Sigmoid colon (tissue), 7 donors: ENCODE data around the gene ATG13. TPM values are rescaled to one million over a fixed set of nuclear protein-coding genes. Genes with fewer than 3 reads are reported as not detected.

ENCODE experiments used
- DNase-seq: peaks from one replicate; pipeline ENCODE4 v3.0.0-alpha.2; 2019
- H3K27ac ChIP-seq, 4 donors: fragments of 200-600 bp; sonication (generic); one replicate each; pipeline ENCODE4 v1.5.1; 2016 to 2019; ENCODE audit warnings: mild to moderate bottlenecking in 1 of 4
- H3K27me3 ChIP-seq, 3 donors: fragments of 200-600 bp; sonication (generic); one replicate each; pipeline ENCODE4 v1.5.1; 2019; ENCODE audit warnings: mild to moderate bottlenecking in 1 of 3
- H3K36me3 ChIP-seq, 4 donors: fragments of 200-600 bp; sonication (generic); one replicate each; pipeline ENCODE4 v1.5.1; 2016 to 2019
- H3K4me1 ChIP-seq, 4 donors: fragments of 200-600 bp; sonication (generic); one replicate each; pipeline ENCODE4 v1.5.1; 2017 to 2019
- H3K4me3 ChIP-seq, 4 donors: fragments of 200-600 bp; sonication (generic); one replicate each; pipeline ENCODE4 v1.5.1; 2017 to 2019; ENCODE audit warnings: mild to moderate bottlenecking in 2 of 4, moderate library complexity in 1 of 4
- H3K9me3 ChIP-seq, 4 donors: fragments of 200-600 bp in 3 of 4; sonication (generic) in 3 of 4; one replicate each; pipeline versions ENCODE4 v1.5.1 to v1.6.1; 2013 to 2019
- EP300 ChIP-seq, 4 donors: sonication (generic); formaldehyde crosslinking; IDR thresholded peaks; one replicate each; pipeline ENCODE4 v1.6.1; 2017; ENCODE audit warnings: antibody characterized with exemption in 4 of 4
- POLR2A ChIP-seq, 2 donors: fragments of 450-650 bp; IDR thresholded peaks; one replicate each; pipeline ENCODE4 v1.6.1; 2016; ENCODE audit warnings: antibody characterized with exemption in 2 of 2, mild to moderate bottlenecking in 2 of 2, moderate library complexity in 2 of 2
- POLR2AphosphoS5 ChIP-seq, 4 donors: sonication (generic); formaldehyde crosslinking; IDR thresholded peaks; one replicate each; pipeline ENCODE4 v1.6.1; 2017; ENCODE audit warnings: antibody characterized with exemption in 4 of 4
- WGBS, 2 donors: extraction: QIAGEN DNeasy Blood & Tissue Kit; methylation state at CpG; one replicate each; pipeline ENCODE4 v1.1.7; 2013; 5-methylcytosine and 5-hydroxymethylcytosine counted together
- intact Hi-C: fragments of 100-400 bp; cut with DNase I; formaldehyde crosslinking; loops from one replicate; pipeline ENCODE4 v1.15.1; 2023
- polyA plus RNA-seq, 3 donors: library from polyadenylated mRNA; stranded (reverse); fragments of 200-250 nt; gene quantifications; one replicate each; pipeline ENCODE4 v1.2.3, GENCODE V29; 2013
- total RNA-seq, 4 donors: library from RNA; depleted of rRNA; stranded (reverse); fragments of >200 nt; gene quantifications; one replicate each; pipeline ENCODE4 v1.1.0, GENCODE V29; 2016
- TF ChIP-seq, protein P1 (sequence below), 4 experiments: fragments of 450-650 bp in 3 of 4; fragments of 200-600 bp in 1 of 4; IDR thresholded peaks; one replicate each; pipeline ENCODE4 v1.5.1; 2016 to 2019; ENCODE audit warnings: antibody characterized with exemption in 4 of 4, mild to moderate bottlenecking in 3 of 4, moderate library complexity in 2 of 4
- donor health status: healthy with polysubstance abuse.
- donor health status: Bipolar disorder and iron deficiency.
- donor health status: healthy.

The ATG13 gene
- total and polyA plus RNA-seq, 7 donors: 27.6 to 96.4 (median 48.5) TPM

DNA sequence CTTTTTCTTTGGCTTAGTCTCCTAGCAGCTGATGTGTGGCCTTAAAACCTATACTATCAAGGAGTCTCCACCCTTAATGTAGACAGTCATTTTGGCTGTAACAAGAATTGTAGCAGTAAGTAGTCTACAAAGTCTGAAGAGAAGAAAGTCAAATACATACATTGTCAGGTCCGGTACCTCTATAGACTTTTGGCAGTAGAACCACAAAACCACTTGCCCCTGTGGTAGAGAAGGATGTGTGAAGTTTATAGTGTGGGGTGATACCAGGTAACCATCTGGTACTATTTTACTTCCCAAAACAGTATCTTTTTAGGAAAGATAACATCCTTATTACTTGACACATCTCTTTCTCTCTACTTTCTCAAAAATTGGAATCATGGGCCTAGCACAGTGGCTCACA is 15.1 kb downstream of the ATG13 start:
- Histone ChIP-seq H3K27ac (no peak overlapping the region), H3K4me1 (no peaks in the 10 kb centered on the region), H3K9me3 (no peaks in the 10 kb centered on the region), H3K36me3 (peaks cover 0 to 45% (median 3%) of the 10 kb centered on the region in 4 donors), H3K27me3 (no peaks in the 10 kb centered on the region), H3K4me3 (no peak overlapping the region)
- intact Hi-C loops: no loop called here
- TF ChIP-seq POLR2A (IDR thresholded peaks at IDR 0.05) (no peak), POLR2AphosphoS5 (IDR thresholded peaks at IDR 0.05) (no peak), EP300 (IDR thresholded peaks at IDR 0.05) (no peak)
- TF ChIP-seq, protein P1, sequence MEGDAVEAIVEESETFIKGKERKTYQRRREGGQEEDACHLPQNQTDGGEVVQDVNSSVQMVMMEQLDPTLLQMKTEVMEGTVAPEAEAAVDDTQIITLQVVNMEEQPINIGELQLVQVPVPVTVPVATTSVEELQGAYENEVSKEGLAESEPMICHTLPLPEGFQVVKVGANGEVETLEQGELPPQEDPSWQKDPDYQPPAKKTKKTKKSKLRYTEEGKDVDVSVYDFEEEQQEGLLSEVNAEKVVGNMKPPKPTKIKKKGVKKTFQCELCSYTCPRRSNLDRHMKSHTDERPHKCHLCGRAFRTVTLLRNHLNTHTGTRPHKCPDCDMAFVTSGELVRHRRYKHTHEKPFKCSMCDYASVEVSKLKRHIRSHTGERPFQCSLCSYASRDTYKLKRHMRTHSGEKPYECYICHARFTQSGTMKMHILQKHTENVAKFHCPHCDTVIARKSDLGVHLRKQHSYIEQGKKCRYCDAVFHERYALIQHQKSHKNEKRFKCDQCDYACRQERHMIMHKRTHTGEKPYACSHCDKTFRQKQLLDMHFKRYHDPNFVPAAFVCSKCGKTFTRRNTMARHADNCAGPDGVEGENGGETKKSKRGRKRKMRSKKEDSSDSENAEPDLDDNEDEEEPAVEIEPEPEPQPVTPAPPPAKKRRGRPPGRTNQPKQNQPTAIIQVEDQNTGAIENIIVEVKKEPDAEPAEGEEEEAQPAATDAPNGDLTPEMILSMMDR (IDR thresholded peaks at IDR 0.05): no peak
- DNase-seq: no peak
- 85 to 90% methylated on average over 1 of the region's 1 CpG for WGBS, 2 donors

DNA sequence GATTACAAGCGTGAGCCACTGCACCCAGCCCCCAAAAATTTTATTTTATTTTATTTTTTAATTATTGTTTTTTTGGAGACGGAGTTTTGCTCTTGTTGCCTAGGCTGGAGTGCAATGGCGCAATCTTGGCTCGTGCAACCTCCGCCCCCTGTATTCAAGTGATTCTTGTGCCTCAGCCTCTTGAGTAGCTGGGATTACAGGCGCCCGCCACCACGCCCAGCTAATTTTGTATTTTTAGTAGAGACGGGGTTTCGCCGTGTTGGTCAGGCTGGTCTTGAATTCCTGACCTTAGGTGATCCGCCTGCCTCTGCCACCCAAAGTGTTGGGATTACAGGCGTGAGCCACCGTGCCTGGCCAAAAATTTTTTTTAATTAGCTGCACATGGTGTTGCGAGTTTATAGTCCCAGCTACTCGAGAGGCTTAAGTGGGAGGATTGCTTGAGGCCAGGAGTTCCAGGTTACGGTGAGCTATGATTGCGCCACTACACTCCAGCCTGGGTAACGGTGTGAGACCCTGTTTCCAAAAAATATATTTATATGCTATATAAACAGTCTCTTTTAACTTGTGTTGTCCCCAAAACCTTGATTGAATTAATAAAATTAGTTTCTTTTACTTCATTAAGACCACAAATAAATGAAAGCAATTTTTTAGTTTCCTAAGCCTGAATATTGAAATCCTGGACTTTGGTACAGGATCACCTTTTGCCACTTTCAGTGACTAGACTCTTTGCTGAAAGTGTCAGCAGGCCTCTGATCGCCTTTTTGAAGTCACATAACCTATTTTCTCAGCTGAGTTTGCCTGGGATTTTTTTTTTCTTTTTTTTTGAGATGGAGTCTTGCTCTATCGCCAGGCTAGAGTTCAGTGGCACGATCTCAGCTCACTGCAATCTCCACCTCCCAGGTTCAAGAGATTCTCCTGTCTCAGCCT is 16.2 kb downstream of the ATG13 start:
- no peaks in the 10 kb centered on the region for H3K4me1 ChIP-seq
- no peaks in the 10 kb centered on the region for H3K9me3 ChIP-seq
- DNase-seq: no peak
- H3K27me3 ChIP-seq: no peaks in the 10 kb centered on the region
- peaks cover 0 to 37% (median 3%) of the 10 kb centered on the region in 4 donors for H3K36me3 ChIP-seq
- H3K27ac ChIP-seq: no peak overlapping the region
- TF ChIP-seq EP300 (IDR thresholded peaks at IDR 0.05): no peak
- TF ChIP-seq POLR2A (IDR thresholded peaks at IDR 0.05): no peak
- TF ChIP-seq, protein P1 (IDR thresholded peaks at IDR 0.05): no peak
- no peak for TF ChIP-seq POLR2AphosphoS5 (IDR thresholded peaks at IDR 0.05)
- no peak overlapping the region for H3K4me3 ChIP-seq
- WGBS, 2 donors: 96% methylated on average over 22 of the region's 22 CpGs
- intact Hi-C loops: no loop called here

DNA sequence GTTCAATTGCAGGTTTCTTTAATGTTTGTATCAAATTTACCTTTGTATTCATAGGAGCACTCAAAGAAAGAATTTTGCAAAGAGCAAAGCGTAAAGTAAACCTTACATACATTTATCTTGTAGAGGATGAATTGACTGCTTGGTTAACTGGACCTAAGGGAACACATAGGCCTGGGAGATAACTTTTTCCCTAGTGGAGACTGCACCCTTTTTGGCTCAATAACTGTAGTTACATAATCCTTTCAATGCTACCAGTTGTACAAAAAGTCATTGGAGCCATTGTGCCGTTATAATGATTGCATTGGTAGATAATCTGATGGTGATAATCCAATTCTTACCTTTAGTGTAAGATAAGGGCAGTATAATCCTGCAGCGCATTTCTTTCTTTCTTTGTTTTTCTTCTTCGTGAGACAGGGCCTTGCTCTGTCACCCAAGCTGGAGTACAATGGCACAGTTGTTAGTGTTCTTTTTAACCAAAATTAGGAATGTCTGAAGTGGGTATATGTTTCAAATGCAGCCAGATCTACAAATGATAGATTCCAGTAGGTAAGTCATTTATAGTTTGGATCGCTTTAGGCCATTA is 18.3 kb downstream of the ATG13 start:
- intact Hi-C loops: no loop called here
- no peak for DNase-seq
- WGBS, 2 donors: 81 to 96% methylated on average over 5 of the region's 5 CpGs
- Histone ChIP-seq H3K4me3 (no peak overlapping the region), H3K9me3 (no peaks in the 10 kb centered on the region), H3K4me1 (no peaks in the 10 kb centered on the region), H3K27me3 (no peaks in the 10 kb centered on the region), H3K27ac (no peak overlapping the region), H3K36me3 (peaks cover 0 to 25% (median 0%) of the 10 kb centered on the region in 4 donors)
- no peak for TF ChIP-seq EP300 (IDR thresholded peaks at IDR 0.05)

DNA sequence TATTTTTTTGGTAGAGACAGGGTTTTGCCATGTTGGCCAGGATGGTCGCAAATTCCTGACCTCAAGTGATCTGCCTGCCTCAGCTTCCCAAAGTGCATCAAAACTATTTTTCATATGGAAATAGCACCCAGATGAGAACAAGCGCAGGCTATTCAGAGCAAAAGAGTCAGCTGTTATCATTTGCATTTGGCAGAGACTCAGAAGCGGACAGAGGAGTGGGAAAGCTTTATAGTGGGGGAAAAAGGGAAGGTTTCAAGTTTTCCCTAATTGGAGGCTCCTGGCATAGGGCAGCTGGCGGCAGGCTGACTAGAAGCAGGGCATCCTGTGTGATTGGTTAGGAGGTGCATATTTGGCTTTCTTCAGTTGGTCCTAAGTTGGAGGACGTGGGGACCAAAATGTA is 20.2 kb downstream of the ATG13 start:
- Histone ChIP-seq H3K27me3 (no peaks in the 10 kb centered on the region), H3K9me3 (no peaks in the 10 kb centered on the region), H3K27ac (no peak overlapping the region), H3K4me1 (no peaks in the 10 kb centered on the region), H3K36me3 (peaks cover 0 to 7% (median 0%) of the 10 kb centered on the region in 4 donors), H3K4me3 (no peak overlapping the region)
- intact Hi-C loops: no loop called here
- WGBS, 2 donors: 96 to 98% methylated on average over 5 of the region's 5 CpGs
- DNase-seq: no peak
- TF ChIP-seq POLR2A (IDR thresholded peaks at IDR 0.05) (no peak), POLR2AphosphoS5 (IDR thresholded peaks at IDR 0.05) (no peak), EP300 (IDR thresholded peaks at IDR 0.05) (no peak)
- TF ChIP-seq, protein P1 (IDR thresholded peaks at IDR 0.05): no peak

DNA sequence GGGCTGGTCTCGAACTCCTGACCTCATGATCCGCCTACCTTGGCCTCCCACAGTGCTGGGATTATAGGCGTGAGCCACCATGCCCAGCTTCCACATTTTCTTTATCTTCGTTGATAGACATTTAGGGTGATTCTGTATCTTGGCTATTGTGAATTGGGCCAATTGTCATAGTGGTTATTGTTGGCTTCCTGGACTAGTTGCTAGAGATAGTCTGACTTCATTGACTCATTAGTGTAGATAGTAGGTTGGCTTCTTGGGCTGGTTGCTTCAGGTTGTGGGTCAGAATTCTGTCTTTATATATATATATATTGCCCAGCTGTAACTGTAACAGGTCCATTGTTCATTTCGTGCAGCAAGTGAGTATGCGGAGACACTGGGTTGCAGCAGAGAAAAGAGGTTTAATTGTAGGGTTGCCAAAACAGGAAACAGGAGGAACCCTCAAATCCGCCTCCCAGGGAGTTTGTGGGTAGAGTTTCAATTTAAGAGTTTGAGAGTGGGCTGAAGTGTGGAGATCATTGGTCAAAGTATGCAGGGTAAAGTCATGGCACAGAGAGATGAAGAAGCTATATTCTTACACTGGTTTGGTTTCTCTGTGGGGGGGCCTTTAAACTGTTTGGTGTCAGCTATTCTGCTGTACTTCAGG is 22.0 kb downstream of the ATG13 start:
- no peaks in the 10 kb centered on the region for H3K4me1 ChIP-seq
- peaks cover 0 to 10% (median 0%) of the 10 kb centered on the region in 4 donors for H3K36me3 ChIP-seq

More for the DNA sequence above, 22.0 kb downstream of the ATG13 start:
- TF ChIP-seq, protein P1 (IDR thresholded peaks at IDR 0.05): no peak
- TF ChIP-seq EP300 (IDR thresholded peaks at IDR 0.05) (no peak), POLR2A (IDR thresholded peaks at IDR 0.05) (no peak), POLR2AphosphoS5 (IDR thresholded peaks at IDR 0.05) (no peak)
- no peak overlapping the region for H3K4me3 ChIP-seq
- intact Hi-C loops: no loop called here
- 95 to 96% methylated on average over 7 of the region's 7 CpGs for WGBS, 2 donors
- no peaks in the 10 kb centered on the region for H3K9me3 ChIP-seq
- no peak overlapping the region for H3K27ac ChIP-seq
- H3K27me3 ChIP-seq: no peaks in the 10 kb centered on the region
- no peak for DNase-seq
